Subcutaneous abdominal adipose tissue (tissue), 5 donors: ENCODE measurements around the gene TRIM32.

ENCODE experiments used
- H3K27ac ChIP-seq: one replicate; pipeline ENCODE4 v1.7.0; 2013; ENCODE audit warnings: low read depth, mild to moderate bottlenecking, inconsistent platforms, low read length, moderate library complexity
- H3K27me3 ChIP-seq, 5 donors: one replicate each; pipeline ENCODE4 v1.7.0; 2013; ENCODE audit warnings: low read length in 5 of 5, inconsistent platforms in 1 of 5; ENCODE audit not compliant: control insufficient read depth in 5 of 5, insufficient read depth in 4 of 5
- H3K36me3 ChIP-seq, 5 donors: one replicate each; pipeline ENCODE4 v1.7.0; 2013; ENCODE audit warnings: low read length in 5 of 5; ENCODE audit not compliant: control insufficient read depth in 5 of 5, insufficient read depth in 5 of 5
- H3K4me1 ChIP-seq, 5 donors: one replicate each; pipeline ENCODE4 v1.7.0; 2013; ENCODE audit warnings: low read length in 5 of 5, mild to moderate bottlenecking in 3 of 5, moderate library complexity in 1 of 5; ENCODE audit not compliant: control insufficient read depth in 5 of 5, insufficient read depth in 5 of 5
- H3K4me3 ChIP-seq, 5 donors: one replicate each; pipeline ENCODE4 v1.7.0; 2013; ENCODE audit warnings: low read length in 5 of 5, low read depth in 1 of 5
- H3K9ac ChIP-seq, 5 donors: one replicate each; pipeline ENCODE4 v1.7.0; 2013; ENCODE audit warnings: low read length in 5 of 5, mild to moderate bottlenecking in 4 of 5, moderate library complexity in 3 of 5
- H3K9me3 ChIP-seq, 5 donors: one replicate each; pipeline ENCODE4 v1.7.0; 2013; ENCODE audit warnings: low read length in 5 of 5; ENCODE audit not compliant: control insufficient read depth in 5 of 5
- donor health status: healthy.
- donor health status: healthy.
- donor health status: healthy.
- donor health status: healthy.
- donor health status: healthy.

The TRIM32 gene

GRCh38 chr9:116720111-116720510, 33.0 kb downstream of the TRIM32 start:
- Histone ChIP-seq H3K4me1 (peaks cover 0 to 15% (median 4%) of the 10 kb centered on the region in 5 donors), H3K27me3 (no peaks in the 10 kb centered on the region), H3K4me3 (no peak overlapping the region), H3K36me3 (no peaks in the 10 kb centered on the region), H3K9me3 (no peaks in the 10 kb centered on the region), H3K9ac (no peak overlapping the region), H3K27ac (no peak overlapping the region)

GRCh38 chr9:116721411-116721810, 34.3 kb downstream of the TRIM32 start:
- H3K27ac ChIP-seq, result no peak overlapping the region
- no peaks in the 10 kb centered on the region for H3K36me3 ChIP-seq
- no peaks in the 10 kb centered on the region for H3K9me3 ChIP-seq
- no peak overlapping the region for H3K9ac ChIP-seq
- H3K4me1 ChIP-seq, result peaks cover 0 to 12% (median 4%) of the 10 kb centered on the region in 5 donors
- H3K27me3 ChIP-seq, result no peaks in the 10 kb centered on the region
- no peak overlapping the region for H3K4me3 ChIP-seq

DNA sequence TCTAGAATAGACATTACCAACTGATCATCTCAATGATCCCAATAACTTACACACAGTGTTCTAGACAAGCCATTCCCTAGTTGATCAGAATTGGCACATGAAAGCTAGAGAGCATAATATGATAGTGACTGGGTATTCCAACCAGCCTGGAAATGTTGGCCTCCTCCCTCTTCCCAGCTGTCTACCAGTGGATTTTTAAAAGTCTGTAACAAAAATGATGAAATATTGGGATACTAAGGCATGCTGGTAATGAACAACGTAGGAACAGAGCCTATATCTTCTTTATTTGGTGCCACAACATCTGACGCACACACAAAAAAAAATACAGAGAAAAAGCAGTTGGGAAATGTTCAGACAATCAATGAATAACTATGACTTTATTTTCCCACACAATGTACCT, 34.8 kb downstream of the TRIM32 start:
- peaks cover 0 to 7% (median 4%) of the 10 kb centered on the region in 5 donors for H3K4me1 ChIP-seq
- H3K4me3 ChIP-seq, result no peak overlapping the region
- H3K9ac ChIP-seq, result no peak overlapping the region
- H3K27me3 ChIP-seq, result no peaks in the 10 kb centered on the region
- no peak overlapping the region for H3K27ac ChIP-seq
- no peaks in the 10 kb centered on the region for H3K36me3 ChIP-seq
- no peaks in the 10 kb centered on the region for H3K9me3 ChIP-seq

GRCh38 chr9:116724123-116724522, 37.0 kb downstream of the TRIM32 start:
- H3K27me3 ChIP-seq, result no peaks in the 10 kb centered on the region
- H3K4me3 ChIP-seq, result no peak overlapping the region
- no peak overlapping the region for H3K27ac ChIP-seq
- H3K4me1 ChIP-seq, result no peaks in the 10 kb centered on the region
- no peak overlapping the region for H3K9ac ChIP-seq
- H3K9me3 ChIP-seq, result no peaks in the 10 kb centered on the region
- no peaks in the 10 kb centered on the region for H3K36me3 ChIP-seq

GRCh38 chr9:116726602-116727001, 39.5 kb downstream of the TRIM32 start:
- Histone ChIP-seq H3K9me3 (no peaks in the 10 kb centered on the region), H3K9ac (no peak overlapping the region), H3K27ac (no peak overlapping the region), H3K36me3 (no peaks in the 10 kb centered on the region), H3K4me3 (no peak overlapping the region), H3K4me1 (no peaks in the 10 kb centered on the region), H3K27me3 (no peaks in the 10 kb centered on the region)

DNA sequence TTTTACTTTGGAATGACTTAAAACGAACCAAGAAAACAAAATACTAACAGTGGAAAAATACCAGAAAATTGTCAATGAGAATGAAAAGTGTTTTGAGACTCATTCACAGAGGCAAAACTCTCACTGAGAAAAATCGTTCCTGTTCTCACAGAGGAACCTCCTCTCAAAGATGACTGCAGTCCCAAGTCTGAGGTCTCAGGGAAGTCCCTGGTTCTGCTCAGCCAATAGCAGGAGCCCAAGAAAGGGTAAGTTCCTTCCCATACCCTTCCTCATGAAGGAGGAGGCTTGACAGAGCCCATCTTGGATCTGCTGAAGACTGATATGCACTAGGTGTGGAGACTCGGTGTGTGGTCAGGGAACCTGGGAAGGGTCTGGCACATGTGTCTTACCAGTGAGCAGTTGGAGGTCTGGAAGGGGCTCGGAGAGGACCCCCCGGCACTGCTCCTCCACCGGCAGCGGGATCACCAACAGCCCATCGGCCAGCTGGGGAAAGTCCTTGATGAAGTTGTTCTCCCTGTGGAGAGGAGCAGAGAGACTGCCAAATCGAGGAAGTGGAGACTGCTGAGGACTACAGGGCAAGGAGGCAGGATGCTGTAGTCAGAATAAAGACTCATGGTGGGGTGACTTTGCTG, 46.0 kb downstream of the TRIM32 start:
- Histone ChIP-seq H3K4me3 (no peak overlapping the region), H3K27me3 (no peaks in the 10 kb centered on the region), H3K9ac (no peak overlapping the region), H3K9me3 (no peaks in the 10 kb centered on the region), H3K27ac (no peak overlapping the region), H3K4me1 (peaks cover 0 to 7% (median 5%) of the 10 kb centered on the region in 5 donors), H3K36me3 (no peaks in the 10 kb centered on the region)

DNA sequence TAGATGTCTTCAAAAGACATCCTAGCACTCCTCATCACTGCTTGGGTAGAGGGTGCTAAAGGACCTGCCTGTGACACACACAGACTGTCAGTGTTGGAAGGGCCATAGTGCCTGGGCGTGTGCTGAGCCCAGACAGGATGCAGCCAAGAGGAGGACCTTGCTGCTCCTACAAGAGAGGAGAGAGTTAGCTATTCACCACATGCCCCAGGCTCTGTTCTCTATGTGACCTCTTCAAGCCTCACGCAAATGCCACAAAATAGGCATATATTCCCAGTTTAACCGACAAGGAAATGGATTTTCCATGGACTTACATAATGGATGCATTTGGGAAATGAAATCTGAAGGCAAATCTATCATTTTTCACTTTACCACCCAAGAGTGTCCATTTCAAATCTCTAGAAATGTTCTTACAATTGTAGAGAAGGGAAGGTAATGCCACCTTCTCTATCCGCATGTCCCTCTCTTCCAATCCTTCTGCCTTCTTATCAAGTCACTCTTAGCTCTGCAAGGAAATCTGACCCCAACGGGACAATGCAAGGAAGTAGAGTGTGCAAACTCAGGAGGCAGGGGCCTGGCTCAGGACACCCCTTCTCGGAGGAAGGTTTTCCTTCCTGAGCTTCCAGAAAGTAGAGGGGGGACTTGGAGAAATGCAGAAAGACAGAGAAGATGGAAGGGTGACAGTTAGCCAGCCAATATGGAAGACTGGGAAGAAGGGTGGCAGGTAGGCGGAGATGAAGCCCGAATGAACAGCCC, 49.5 kb downstream of the TRIM32 start:
- peak overlapping the region in 1 of 5 donors; percentile 13 for H3K4me3 ChIP-seq
- no peak overlapping the region for H3K27ac ChIP-seq
- H3K4me1 ChIP-seq, result peaks cover 0 to 7% (median 5%) of the 10 kb centered on the region in 5 donors
- no peaks in the 10 kb centered on the region for H3K27me3 ChIP-seq
- no peaks in the 10 kb centered on the region for H3K36me3 ChIP-seq
- no peak overlapping the region for H3K9ac ChIP-seq
- no peaks in the 10 kb centered on the region for H3K9me3 ChIP-seq

DNA sequence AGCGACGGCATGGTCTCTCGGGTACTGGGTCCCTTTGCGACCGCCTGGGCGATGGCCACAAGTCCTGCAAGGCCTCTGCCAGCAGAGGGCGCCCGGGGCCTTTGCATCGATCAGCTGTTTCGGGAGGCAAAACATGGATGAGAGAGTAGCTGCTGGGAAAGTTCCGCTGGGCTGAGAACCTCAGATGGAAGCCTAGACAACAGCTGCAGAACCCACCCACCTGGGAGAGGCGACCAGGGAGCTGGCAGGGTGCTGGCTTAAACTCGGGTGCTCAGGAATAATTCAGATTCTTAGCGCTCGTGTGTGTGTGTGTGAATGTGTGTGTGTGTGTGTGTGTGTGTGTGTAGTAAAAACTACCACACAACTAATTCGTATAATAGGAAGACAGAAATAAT, 50.0 kb downstream of the TRIM32 start:
- H3K27me3 ChIP-seq, result no peaks in the 10 kb centered on the region
- H3K4me1 ChIP-seq, result peaks cover 0 to 7% (median 5%) of the 10 kb centered on the region in 5 donors
- no peak overlapping the region for H3K27ac ChIP-seq
- H3K9me3 ChIP-seq, result no peaks in the 10 kb centered on the region
- H3K36me3 ChIP-seq, result no peaks in the 10 kb centered on the region
- H3K4me3 ChIP-seq, result peak overlapping the region in 1 of 5 donors; percentile 13
- no peak overlapping the region for H3K9ac ChIP-seq

DNA sequence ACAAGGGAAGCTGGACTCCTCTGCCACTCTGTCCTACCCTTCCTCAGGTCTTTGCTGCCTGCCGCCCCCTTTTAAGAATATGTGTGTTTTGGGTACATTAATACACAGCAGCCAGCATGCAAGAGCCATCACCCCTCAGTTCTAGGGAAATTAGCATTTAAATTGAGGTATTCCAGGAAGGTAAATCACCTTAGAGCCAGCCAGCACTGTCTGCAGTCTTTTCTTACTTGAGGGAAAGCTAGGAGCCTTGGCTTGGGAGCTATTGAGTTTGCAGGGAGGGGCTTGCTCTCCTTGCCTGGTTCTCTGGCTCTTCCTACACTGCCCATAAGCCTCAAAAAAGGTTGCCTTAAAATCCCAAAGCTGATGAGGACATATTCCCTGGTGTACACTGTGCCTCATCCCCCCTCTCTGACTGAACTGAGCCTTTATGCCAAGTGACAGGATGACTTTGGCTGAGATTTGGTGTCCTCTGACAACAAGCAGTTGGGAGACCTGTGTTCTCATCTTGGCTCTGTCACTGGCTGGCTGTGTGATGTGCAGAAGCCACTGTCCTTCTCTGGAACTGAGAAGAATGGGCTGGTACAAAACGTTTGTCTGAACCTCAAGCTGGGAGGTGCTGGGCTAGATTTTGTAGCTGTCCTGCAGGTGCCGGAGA, 54.1 kb downstream of the TRIM32 start:
- H3K27me3 ChIP-seq, result no peaks in the 10 kb centered on the region
- no peak overlapping the region for H3K9ac ChIP-seq
- no peaks in the 10 kb centered on the region for H3K36me3 ChIP-seq
- H3K4me1 ChIP-seq, result peaks cover 0 to 16% (median 11%) of the 10 kb centered on the region in 5 donors
- no peak overlapping the region for H3K4me3 ChIP-seq
- H3K27ac ChIP-seq, result no peak overlapping the region
- no peaks in the 10 kb centered on the region for H3K9me3 ChIP-seq

- no peak overlapping the region for H3K9ac ChIP-seq
- no peaks in the 10 kb centered on the region for H3K27me3 ChIP-seq
- no peak overlapping the region for H3K27ac ChIP-seq
- H3K4me1 ChIP-seq, result peaks cover 0 to 16% (median 11%) of the 10 kb centered on the region in 5 donors
- H3K36me3 ChIP-seq, result no peaks in the 10 kb centered on the region
- no peak overlapping the region for H3K4me3 ChIP-seq
- no peaks in the 10 kb centered on the region for H3K9me3 ChIP-seq
Measured at GRCh38 chr9:116741742-116742141, 54.6 kb downstream of the TRIM32 start.
